Heart right ventricle (tissue), 16 donors: Measurements from ENCODE around the gene BPIFB6. TPM values are rescaled to one million over a fixed set of nuclear protein-coding genes. Genes with fewer than 3 reads are reported as not detected.
A peak's percentile ranks its signal among the peaks of the same experiment; 100 is the strongest.

Source experiments
- ATAC-seq, 8 donors: fragments of 200-7000 bp; cut with Tn5 transposase; one replicate each; pipeline ENCODE4 v1.9.1; 2020; ENCODE audit warnings: mild to moderate bottlenecking in 8 of 8, moderate library complexity in 8 of 8, moderate number of reproducible peaks in 1 of 8
- DNase-seq, 2 donors: peaks; one replicate each; pipeline ENCODE4 v3.0.0-alpha.2; 2020
- H3K27ac ChIP-seq, 10 donors: fragments of 200-600 bp; sonication (generic) in 2 of 10; one replicate each; pipeline versions ENCODE4 v1.5.0 to v1.8.0; 2020 to 2022; ENCODE audit warnings: mild to moderate bottlenecking in 3 of 10
- H3K27me3 ChIP-seq, 7 donors: fragments of 200-600 bp; one replicate each; pipeline ENCODE4 v1.8.0; 2021 to 2022; ENCODE audit warnings: mild to moderate bottlenecking in 2 of 7
- H3K36me3 ChIP-seq, 9 donors: fragments of 200-600 bp; sonication (generic) in 1 of 9; one replicate each; pipeline versions ENCODE4 v1.5.0 to v1.8.0; 2020 to 2022; ENCODE audit warnings: mild to moderate bottlenecking in 2 of 9
- H3K4me1 ChIP-seq, 9 donors: fragments of 200-600 bp; sonication (generic) in 1 of 9; one replicate each; pipeline versions ENCODE4 v1.5.0 to v1.8.0; 2020 to 2022; ENCODE audit warnings: mild to moderate bottlenecking in 4 of 9
- H3K4me3 ChIP-seq, 10 donors: fragments of 200-600 bp; sonication (generic) in 2 of 10; one replicate each; pipeline versions ENCODE4 v1.5.0 to v1.8.0; 2020 to 2022; ENCODE audit warnings: mild to moderate bottlenecking in 7 of 10, moderate library complexity in 2 of 10
- H3K9me3 ChIP-seq, 11 donors: fragments of 200-600 bp in 10 of 11; sonication (generic) in 2 of 11; one replicate each; pipeline versions ENCODE4 v1.5.0 to v1.8.0; 2013 to 2022; ENCODE audit warnings: mild to moderate bottlenecking in 2 of 11, control low read depth in 1 of 11, moderate library complexity in 1 of 11
- CTCF ChIP-seq, 9 donors: fragments of 200-600 bp; sonication (generic) in 2 of 9; IDR thresholded peaks; one replicate each; pipeline versions ENCODE4 v1.5.0 to v1.8.0; 2021 to 2022; ENCODE audit warnings: antibody characterized with exemption in 9 of 9, mild to moderate bottlenecking in 5 of 9, moderate library complexity in 1 of 9
- WGBS, 2 donors: extraction: QIAGEN DNeasy Blood & Tissue Kit; methylation state at CpG; one replicate each; pipeline ENCODE4 v1.1.7; 2013; ENCODE audit warnings: inconsistent platforms in 1 of 2; 5-methylcytosine and 5-hydroxymethylcytosine counted together
- intact Hi-C, 10 donors: fragments of 100-400 bp; cut with DNase I; formaldehyde crosslinking; loops; one replicate each; pipeline versions ENCODE4 v1.11.1 to v1.14.2; 2022
- polyA plus RNA-seq, 2 donors: library from polyadenylated mRNA; stranded (reverse); fragments of 200-250 nt; gene quantifications; one replicate each; pipeline ENCODE4 v1.2.3, GENCODE V29; 2013
- total RNA-seq, 10 donors: library from RNA; stranded (reverse); fragmentation: NEBNext Ultra II Directional in 3 of 10; extraction: Animal tissue kit (Norgen Biotek cat#: 25700) in 3 of 10; gene quantifications; one replicate each; pipeline versions ENCODE4 v1.2.1 to v1.2.4, GENCODE V29; 2021 to 2023
- donor health status: Arrhythmogenic right ventricular cardiomyopathy.
- donor health status: ischemic (EF 13 %, LVEDD 7.1; RV severe dilation, severe dysfunction).
- donor health status: healthy with polysubstance abuse.
- donor health status: DM: no; HTN: yes; CAD: no.
- donor health status: DM: no; HTN: no; CAD: no.
- donor health status: ischemic (EF 25% LVEDD 6.9; RV normal size, moderate dysfunction).
- donor health status: ischemic (EF 25% LVEDD 5.7; RV mildly dilated, moderate dysfunction).
- donor health status: healthy.
- donor health status: DM: yes; HTN: yes; CAD: no.
- donor health status: Ischemic cardiomyopathy.
- donor health status: ischemic (EF 35%, LVEDD 5.7; RV mildly dilated, moderate dysfunction).
- donor health status: nonischemic (EF 11% LVEDD 7.7; RV severe dilation, severe dysfunction).
- donor health status: DM: yes; HTN: yes; CAD: no.
- donor health status: PGD.
- donor health status: ischemic (EF 29% LVEDD 5.4; RV normal size, mild dysfunction).
- donor health status: nonischemic (EF 23%, LVEDD 6.1; RV moderate dilation, normal function).

BPIFB6 gene
- total and polyA plus RNA-seq, 12 donors: not detected

- DNase-seq (no peak), ATAC-seq (peak in 1 of 8 donors; percentile 16)
- WGBS, 2 donors: 76 to 78% methylated on average over 7 of the region's 7 CpGs
- Histone ChIP-seq H3K4me3 (no peak overlapping the region), H3K9me3 (no peaks in the 10 kb centered on the region), H3K4me1 (no peaks in the 10 kb centered on the region), H3K36me3 (no peaks in the 10 kb centered on the region), H3K27ac (no peak overlapping the region), H3K27me3 (peaks cover 0 to 19% (median 3%) of the 10 kb centered on the region in 7 donors)
- intact Hi-C loops: no loop called here
- TF ChIP-seq CTCF (IDR thresholded peaks at IDR 0.05): no peak
These were observed 50.1 kb downstream of the BPIFB6 start for GRCh38 chr20:33081411-33082154.

- Histone ChIP-seq H3K9me3 (no peaks in the 10 kb centered on the region), H3K36me3 (no peaks in the 10 kb centered on the region), H3K4me1 (no peaks in the 10 kb centered on the region), H3K27ac (no peak overlapping the region), H3K27me3 (peaks cover 0 to 13% (median 3%) of the 10 kb centered on the region in 7 donors), H3K4me3 (no peak overlapping the region)
- intact Hi-C loops: no loop called here
- 66 to 73% methylated on average over 6 of the region's 6 CpGs for WGBS, 2 donors
- TF ChIP-seq CTCF (IDR thresholded peaks at IDR 0.05): no peak
- ATAC-seq (no peak), DNase-seq (no peak)
These were observed 51.1 kb downstream of the BPIFB6 start for GRCh38 chr20:33082546-33082945.

- intact Hi-C loops: no loop called here
- no peak for ATAC-seq
These were observed 52.3 kb downstream of the BPIFB6 start for GRCh38 chr20:33083544-33084340.

More at GRCh38 chr20:33083544-33084340, 52.3 kb downstream of the BPIFB6 start:
- Histone ChIP-seq H3K4me3 (no peak overlapping the region), H3K36me3 (no peaks in the 10 kb centered on the region), H3K4me1 (no peaks in the 10 kb centered on the region), H3K27ac (no peak overlapping the region), H3K9me3 (no peaks in the 10 kb centered on the region), H3K27me3 (peaks cover 0 to 13% (median 3%) of the 10 kb centered on the region in 7 donors)
- WGBS, 2 donors: 91 to 93% methylated on average over 20 of the region's 20 CpGs
- no peak for DNase-seq
- TF ChIP-seq CTCF (IDR thresholded peaks at IDR 0.05): no peak
